ENCODE results near the gene HMGN5. TPM values are rescaled to one million over a fixed set of nuclear protein-coding genes. Genes with fewer than 3 reads are reported as not detected.

Gene HMGN5
- total RNA-seq, 2 experiments from 2014 or later = 2.0 to 15.3 TPM

DNA sequence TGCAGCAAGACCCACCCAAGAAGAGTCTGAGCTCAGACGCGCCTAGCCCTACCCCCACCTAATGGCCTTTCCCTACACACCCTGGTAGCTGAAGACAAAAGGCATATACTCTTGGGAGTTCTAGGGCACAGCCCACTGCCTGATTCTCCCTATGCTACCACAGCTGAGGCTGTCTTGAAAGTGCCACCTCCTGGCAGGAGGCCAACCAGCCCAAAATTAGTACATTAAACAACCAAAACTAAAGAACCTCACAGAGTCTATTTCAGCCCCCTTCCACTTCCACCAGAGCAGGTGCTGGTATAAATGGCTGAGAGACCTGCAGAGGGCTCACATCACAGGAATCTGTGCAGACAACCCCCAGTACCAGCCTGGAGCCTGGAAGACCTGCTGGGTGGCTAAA, 119.1 kb downstream of the HMGN5 start:
- Histone ChIP-seq H3K9me2 (ENCODE audit: insufficient read depth, low read length) (no peaks in the 10 kb centered on the region), H3K79me2 (ENCODE audit: insufficient read depth, low read depth, low read length) (no peaks in the 10 kb centered on the region), H3K27ac (ENCODE audit: low read depth, low read length, poor library complexity, severe bottlenecking) (peak overlapping the region; percentile 82), H3K4me1 (ENCODE audit: insufficient read depth, low read length, poor library complexity, severe bottlenecking) (peaks cover 42% of the 10 kb centered on the region), H3K9me3 (ENCODE audit: low read length) (no peaks in the 10 kb centered on the region), H3K4me3 (ENCODE audit: low read depth, low read length, poor library complexity, severe bottlenecking) (peak overlapping the region; percentile 46), H3K36me3 (ENCODE audit: insufficient read depth, low read length) (no peaks in the 10 kb centered on the region), H4K20me1 (ENCODE audit: insufficient read depth, low read length) (no peaks in the 10 kb centered on the region), H2AFZ (ENCODE audit: low read length) (peak overlapping the region; percentile 24; the same call in 1 of the 2 replicates), H3K4me2 (ENCODE audit: low read length) (peak overlapping the region; percentile 76)
- intact Hi-C loops (cut with micrococcal nuclease; ENCODE audit: unreplicated experiment) = loop anchor here (1.0 to 5.0 kb wide), 2 partner anchors 39 to 120 kb away; partner anchors contain the start of genes HMGN5 and SH3BGRL
- POLR2A ChIA-PET = interaction anchor here (0.6 to 1.3 kb wide), 2 partner anchors 31 to 80 kb away, joined by 3 to 4 read pairs; no protein-coding TSS in a partner anchor
- TF ChIP-seq EZH2phosphoT487 (IDR thresholded peaks at IDR 0.05; ENCODE audit: borderline replicate concordance, low read depth, low read length) = no peak
- TF ChIP-seq, protein P1, sequence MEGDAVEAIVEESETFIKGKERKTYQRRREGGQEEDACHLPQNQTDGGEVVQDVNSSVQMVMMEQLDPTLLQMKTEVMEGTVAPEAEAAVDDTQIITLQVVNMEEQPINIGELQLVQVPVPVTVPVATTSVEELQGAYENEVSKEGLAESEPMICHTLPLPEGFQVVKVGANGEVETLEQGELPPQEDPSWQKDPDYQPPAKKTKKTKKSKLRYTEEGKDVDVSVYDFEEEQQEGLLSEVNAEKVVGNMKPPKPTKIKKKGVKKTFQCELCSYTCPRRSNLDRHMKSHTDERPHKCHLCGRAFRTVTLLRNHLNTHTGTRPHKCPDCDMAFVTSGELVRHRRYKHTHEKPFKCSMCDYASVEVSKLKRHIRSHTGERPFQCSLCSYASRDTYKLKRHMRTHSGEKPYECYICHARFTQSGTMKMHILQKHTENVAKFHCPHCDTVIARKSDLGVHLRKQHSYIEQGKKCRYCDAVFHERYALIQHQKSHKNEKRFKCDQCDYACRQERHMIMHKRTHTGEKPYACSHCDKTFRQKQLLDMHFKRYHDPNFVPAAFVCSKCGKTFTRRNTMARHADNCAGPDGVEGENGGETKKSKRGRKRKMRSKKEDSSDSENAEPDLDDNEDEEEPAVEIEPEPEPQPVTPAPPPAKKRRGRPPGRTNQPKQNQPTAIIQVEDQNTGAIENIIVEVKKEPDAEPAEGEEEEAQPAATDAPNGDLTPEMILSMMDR (conservative IDR thresholded peaks at IDR 0.05; ENCODE audit: low read length) = peak; percentile 52
- CTCF ChIA-PET (ENCODE audit: unreplicated experiment) = no interaction called here
- no TSS peak for BruUV-seq (replicated peaks)
- peak; percentile 91 for DNase-seq (ENCODE audit: low spot score)

Other genes starting within 250 kb of the HMGN5 start
- 56.2 and 63.5 TPM in 2 replicates for gene SH3BGRL, start 189 bp upstream of the HMGN5 start, total RNA-seq (2014; rRNA removed; shearing (Covaris generic))
- 68.2 and 85.7 TPM in 2 replicates for gene SH3BGRL, start 189 bp upstream of the HMGN5 start, total RNA-seq (2022)

All from OCI-LY7 (cell line).